OCI-LY7 (cell line): Measurements from ENCODE around the gene VPS37B.

Source experiments
- EZH2phosphoT487 ChIP-seq: fragments of 200-600 bp; sonication (generic); IDR thresholded peaks from 2 replicates; pipeline ENCODE4 v1.6.1; 2018; ENCODE audit warnings: low read depth, borderline replicate concordance, mild to moderate bottlenecking, mixed run types, antibody characterized with exemption, low read length, moderate library complexity, mixed read lengths
- TF ChIP-seq, protein P1 (sequence below): fragments of 200-600 bp; sonication (generic); conservative IDR thresholded peaks from 2 replicates; pipeline ENCODE4 v1.5.1; 2014; ENCODE audit warnings: mild to moderate bottlenecking, antibody characterized with exemption, low read length, moderate library complexity, mixed read lengths

GRCh38 chr12:122858171-122858570, 37.8 kb downstream of the VPS37B start:
- TF ChIP-seq, protein P1, sequence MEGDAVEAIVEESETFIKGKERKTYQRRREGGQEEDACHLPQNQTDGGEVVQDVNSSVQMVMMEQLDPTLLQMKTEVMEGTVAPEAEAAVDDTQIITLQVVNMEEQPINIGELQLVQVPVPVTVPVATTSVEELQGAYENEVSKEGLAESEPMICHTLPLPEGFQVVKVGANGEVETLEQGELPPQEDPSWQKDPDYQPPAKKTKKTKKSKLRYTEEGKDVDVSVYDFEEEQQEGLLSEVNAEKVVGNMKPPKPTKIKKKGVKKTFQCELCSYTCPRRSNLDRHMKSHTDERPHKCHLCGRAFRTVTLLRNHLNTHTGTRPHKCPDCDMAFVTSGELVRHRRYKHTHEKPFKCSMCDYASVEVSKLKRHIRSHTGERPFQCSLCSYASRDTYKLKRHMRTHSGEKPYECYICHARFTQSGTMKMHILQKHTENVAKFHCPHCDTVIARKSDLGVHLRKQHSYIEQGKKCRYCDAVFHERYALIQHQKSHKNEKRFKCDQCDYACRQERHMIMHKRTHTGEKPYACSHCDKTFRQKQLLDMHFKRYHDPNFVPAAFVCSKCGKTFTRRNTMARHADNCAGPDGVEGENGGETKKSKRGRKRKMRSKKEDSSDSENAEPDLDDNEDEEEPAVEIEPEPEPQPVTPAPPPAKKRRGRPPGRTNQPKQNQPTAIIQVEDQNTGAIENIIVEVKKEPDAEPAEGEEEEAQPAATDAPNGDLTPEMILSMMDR = no peak
- TF ChIP-seq EZH2phosphoT487 = no peak
